Measurements from ENCODE around the gene ZNRF1. TPM values are rescaled to one million over a fixed set of nuclear protein-coding genes. Genes with fewer than 3 reads are reported as not detected.

Gene ZNRF1
- total RNA-seq, 4 donors from 2014 or later = 7.5 to 20.7 (median 15.1) TPM

DNA sequence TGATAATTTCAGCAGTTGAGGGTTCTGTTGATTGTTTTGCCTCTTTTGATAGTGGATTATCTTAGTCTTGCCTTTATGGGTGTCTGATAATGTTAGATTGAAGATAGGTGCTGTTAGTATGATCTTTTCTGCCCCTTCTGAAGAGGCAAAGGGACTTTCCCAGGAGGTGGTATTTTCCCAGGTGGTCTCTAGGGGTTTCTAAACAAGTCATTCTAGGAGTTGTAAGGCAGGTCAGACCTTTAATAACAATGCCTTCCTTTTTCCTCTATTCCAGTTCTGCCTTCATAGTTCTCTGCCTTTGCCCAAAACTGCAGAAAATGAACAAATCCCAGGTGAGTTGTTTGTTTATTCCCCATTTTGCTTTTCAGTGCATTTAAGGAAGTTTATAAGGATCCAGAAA is 153.8 kb downstream of the ZNRF1 start:
- ATAC-seq (ENCODE audit: low FRiP score) (no peak), DNase-seq (ENCODE audit: low spot score) (no peak)
- no peak for TF ChIP-seq CTCF (IDR thresholded peaks at IDR 0.05)

DNA sequence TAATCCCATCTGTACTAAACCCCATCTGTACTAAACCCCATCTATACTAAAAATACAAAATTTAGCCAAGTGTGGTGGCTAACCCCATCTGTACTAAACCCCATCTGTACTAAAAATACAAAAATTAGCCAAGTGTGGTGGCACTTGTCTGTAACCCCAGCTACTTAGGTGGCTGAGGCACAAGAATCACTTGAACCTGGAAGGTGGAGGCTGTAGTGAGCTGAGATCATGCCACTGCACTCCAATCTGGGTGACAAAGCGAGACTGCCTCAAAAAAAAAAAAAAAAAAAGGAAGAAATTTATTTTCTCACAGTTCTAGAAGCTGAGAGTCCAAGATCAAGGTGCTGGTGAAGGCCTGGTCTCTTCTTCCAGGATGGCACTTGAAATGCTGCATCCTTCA is 161.6 kb downstream of the ZNRF1 start:
- DNase-seq (ENCODE audit: low spot score) = no peak
- ATAC-seq (ENCODE audit: low FRiP score) = no peak
- no peak for TF ChIP-seq CTCF (IDR thresholded peaks at IDR 0.05)

Other genes with a start within 250 kb of the ZNRF1 start
- gene FA2H, start 224.2 kb upstream of the ZNRF1 start, total RNA-seq = not detected
- 10 to 100 TPM; 16.3 to 30.6 (median 21.8) TPM for gene WDR59, start 13.9 kb upstream of the ZNRF1 start, total RNA-seq
- gene LDHD, start 117.8 kb downstream of the ZNRF1 start, total RNA-seq = 10 to 100 TPM; 10.2 to 52.5 (median 17.4) TPM
- 10 to 100 TPM in 1 of 4 donors, 1 to 10 TPM in 3; 5.5 to 12.6 (median 7.0) TPM for gene ZFP1, start 149.5 kb downstream of the ZNRF1 start, total RNA-seq
- not detected for gene CTRB2, start 208.1 kb downstream of the ZNRF1 start, total RNA-seq
- under 1 TPM in 1 of 4 donors, not detected in 3; 0.69 TPM for gene CTRB1, start 220.0 kb downstream of the ZNRF1 start, total RNA-seq